A549 treated with GW870086 at 1 μM for 4 hours (cell line): ENCODE data around the gene KCNK18. TPM values are rescaled to one million over a fixed set of nuclear protein-coding genes. Genes with fewer than 3 reads are reported as not detected.

Experiments used
- total RNA-seq: library from RNA; stranded (reverse); fragments of 200-300 nt; extraction: Qiagen RNA extraction; gene quantifications from 5 replicates; pipeline ENCODE4 v1.2.3, GENCODE V29; 2022; ENCODE audit warnings: low read depth

The KCNK18 gene
- not detected in 5 replicates for total RNA-seq

GRCh38 chr10:117197189-117197588, at the start of gene KCNK18:
Gene KCNK18 (plus strand): TSS chr10:117197489. CDS start chr10:117197489, 0 bp downstream.

GRCh38 chr10:117240621-117241529, 43.6 kb downstream of the KCNK18 start, which contains the start of gene SLC18A2:
Gene SLC18A2 (plus strand): TSS chr10:117241114. CDS start chr10:117241694, 580 bp downstream.

Other genes starting within 250 kb of the KCNK18 start
- gene SHTN1, start 192.3 kb upstream of the KCNK18 start, total RNA-seq: 21.9 to 27.6 TPM (median 26.1 TPM) in 5 replicates
- gene VAX1, start 59.2 kb upstream of the KCNK18 start, total RNA-seq: 1.2 to 1.5 TPM (median 1.5 TPM) in 5 replicates
- 0.03 TPM in 1 of 5 replicates, not detected in the others for gene SLC18A2, start 43.6 kb downstream of the KCNK18 start, total RNA-seq
- gene PDZD8, start 178.0 kb downstream of the KCNK18 start, total RNA-seq: 19.3 to 32.0 TPM (median 28.8 TPM) in 5 replicates